ENCODE results near the gene SRP72.

SRP72 gene

GRCh38 chr4:56550642-56551041, 83.2 kb downstream of the SRP72 start:
- DNase-seq (ENCODE audit: low read depth): no peak

GRCh38 chr4:56551516-56551915, 84.1 kb downstream of the SRP72 start:
- DNase-seq (ENCODE audit: low read depth): no peak

- no peak for DNase-seq (ENCODE audit: low read depth)
Observed at GRCh38 chr4:56552273-56552672, 84.9 kb downstream of the SRP72 start.

Measured in activated T-helper 9 cell treated with anti-CD3 and anti-CD28 coated beads, Interleukin-2, amount 50 U/mL, for 16 hours (primary cell).